ENCODE measurements around the gene PTCHD1. TPM values are rescaled to one million over a fixed set of nuclear protein-coding genes. Genes with fewer than 3 reads are reported as not detected.

Gene PTCHD1
- total and polyA plus RNA-seq, 9 of the 15 experiments (the other 6 are each of a cell fraction or from before 2014, with no cell fraction given): not detected

DNA sequence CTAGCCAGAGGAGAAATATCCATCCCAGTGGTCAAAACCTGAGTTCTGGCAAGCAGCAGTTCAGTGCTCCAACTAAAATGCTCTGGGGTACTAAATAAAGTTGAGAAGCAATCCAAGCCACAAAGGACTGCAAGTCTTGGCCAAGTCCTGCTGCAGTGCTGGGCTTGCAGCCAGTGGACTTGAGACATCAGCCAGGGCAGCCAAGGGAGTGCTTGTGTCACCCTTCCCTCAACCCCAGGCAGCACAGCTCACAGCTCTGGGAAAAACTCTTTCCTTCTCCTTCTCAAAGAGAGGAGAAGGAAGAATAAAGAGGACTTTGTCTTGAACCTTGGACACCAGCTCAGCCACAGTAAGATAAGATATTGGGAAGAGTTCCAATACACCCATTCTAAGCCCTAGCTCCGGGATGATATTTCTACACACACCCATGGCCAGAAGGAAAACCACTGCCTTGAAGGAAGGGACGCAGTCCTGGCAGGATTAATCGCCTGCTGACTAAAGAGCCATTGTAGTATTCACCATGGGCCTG, 99.8 kb downstream of the PTCHD1 start (continued):
- TF ChIP-seq, protein P1, sequence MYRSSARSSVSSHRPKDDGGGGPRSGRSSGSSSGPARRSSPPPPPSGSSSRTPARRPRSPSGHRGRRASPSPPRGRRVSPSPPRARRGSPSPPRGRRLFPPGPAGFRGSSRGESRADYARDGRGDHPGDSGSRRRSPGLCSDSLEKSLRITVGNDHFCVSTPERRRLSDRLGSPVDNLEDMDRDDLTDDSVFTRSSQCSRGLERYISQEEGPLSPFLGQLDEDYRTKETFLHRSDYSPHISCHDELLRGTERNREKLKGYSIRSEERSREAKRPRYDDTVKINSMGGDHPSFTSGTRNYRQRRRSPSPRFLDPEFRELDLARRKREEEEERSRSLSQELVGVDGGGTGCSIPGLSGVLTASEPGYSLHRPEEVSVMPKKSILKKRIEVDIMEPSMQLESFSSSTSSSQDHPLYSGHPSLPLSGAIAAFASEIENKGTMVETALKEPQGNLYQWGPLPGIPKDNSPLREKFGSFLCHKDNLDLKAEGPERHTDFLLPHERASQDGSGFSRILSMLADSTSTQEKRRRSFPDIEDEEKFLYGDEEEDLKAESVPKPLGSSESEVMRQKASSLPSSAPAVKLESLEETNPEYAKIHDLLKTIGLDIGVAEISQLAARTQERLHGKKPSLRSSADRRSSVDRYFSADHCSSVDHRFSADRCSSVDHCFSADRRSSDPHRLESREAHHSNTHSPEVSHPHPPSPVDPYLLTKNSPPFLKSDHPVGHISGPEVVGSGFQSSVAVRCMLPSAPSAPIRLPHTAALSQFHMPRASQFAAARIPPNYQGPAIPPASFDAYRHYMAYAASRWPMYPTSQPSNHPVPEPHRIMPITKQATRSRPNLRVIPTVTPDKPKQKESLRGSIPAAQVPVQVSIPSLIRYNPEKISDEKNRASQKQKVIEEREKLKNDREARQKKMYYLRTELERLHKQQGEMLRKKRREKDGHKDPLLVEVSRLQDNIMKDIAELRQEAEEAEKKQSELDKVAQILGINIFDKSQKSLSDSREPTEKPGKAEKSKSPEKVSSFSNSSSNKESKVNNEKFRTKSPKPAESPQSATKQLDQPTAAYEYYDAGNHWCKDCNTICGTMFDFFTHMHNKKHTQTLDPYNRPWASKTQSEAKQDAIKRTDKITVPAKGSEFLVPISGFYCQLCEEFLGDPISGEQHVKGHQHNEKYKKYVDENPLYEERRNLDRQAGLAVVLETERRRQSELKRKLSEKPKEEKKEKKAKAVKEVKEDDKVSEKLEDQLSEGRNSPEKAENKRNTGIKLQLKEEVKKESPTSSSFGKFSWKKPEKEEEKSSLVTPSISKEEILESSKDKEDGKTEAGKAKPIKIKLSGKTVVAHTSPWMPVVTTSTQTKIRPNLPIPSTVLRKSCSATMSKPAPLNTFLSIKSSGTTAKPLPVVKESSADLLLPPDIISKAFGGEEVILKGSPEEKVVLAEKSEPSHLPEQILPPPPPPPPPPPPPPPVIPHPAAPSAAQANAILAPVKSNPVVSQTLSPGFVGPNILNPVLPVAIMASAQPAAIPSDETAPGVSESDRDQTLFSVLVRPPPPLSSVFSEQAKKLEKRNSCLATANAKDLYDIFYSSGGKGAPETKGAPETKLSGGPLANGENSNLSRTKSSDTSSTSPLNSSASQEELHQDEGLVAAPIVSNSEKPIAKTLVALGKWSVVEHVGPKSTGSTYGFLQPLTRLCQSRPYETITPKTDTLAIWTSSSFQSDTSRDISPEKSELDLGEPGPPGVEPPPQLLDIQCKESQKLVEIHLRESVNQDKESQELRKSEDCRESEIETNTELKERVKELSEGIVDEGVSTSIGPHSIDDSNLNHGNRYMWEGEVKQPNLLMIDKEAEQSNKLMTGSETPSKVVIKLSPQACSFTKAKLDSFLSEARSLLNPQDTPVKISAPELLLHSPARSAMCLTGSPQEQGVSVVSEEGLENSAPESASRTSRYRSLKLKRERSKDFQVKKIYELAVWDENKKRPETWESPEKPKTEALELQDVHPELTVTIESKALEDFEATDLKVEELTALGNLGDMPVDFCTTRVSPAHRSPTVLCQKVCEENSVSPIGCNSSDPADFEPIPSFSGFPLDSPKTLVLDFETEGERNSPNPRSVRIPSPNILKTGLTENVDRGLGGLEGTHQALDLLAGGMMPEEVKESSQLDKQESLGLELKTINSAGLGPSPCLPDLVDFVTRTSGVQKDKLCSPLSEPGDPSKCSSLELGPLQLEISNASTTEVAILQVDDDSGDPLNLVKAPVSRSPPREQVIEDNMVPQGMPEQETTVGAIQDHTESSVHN (IDR thresholded peaks at IDR 0.05; ENCODE audit: borderline replicate concordance in 1 of 2, low read depth in 1 of 2): no peak
- TF ChIP-seq ZNF124 (CRISPR knock-in tag; IDR thresholded peaks at IDR 0.05) (no peak), HDAC6 (IDR thresholded peaks at IDR 0.05; ENCODE audit: low read depth, low read length) (no peak)

All from K562 (cell line).